NCI-H1436 (cell line): Measurements from ENCODE around the gene IFIT1B.
A peak's percentile ranks its signal among the peaks of the same experiment; 100 is the strongest.

Experiments used
- DNase-seq: peaks from one replicate; lab custom pipeline; 2025; lab: John Stamatoyannopoulos, UW

IFIT1B gene

GRCh38 chr10:89414146-89414878 lies 36.5 kb downstream of the IFIT1B start, which contains the start of gene IFIT5:
TSS of gene IFIT5 (plus strand) at chr10:89414568. CDS start at chr10:89414799, 231 bp downstream.
- DNase-seq: peak; percentile 58

- DNase-seq: no peak
These were observed 37.3 kb downstream of the IFIT1B start for GRCh38 chr10:89414879-89415821.

GRCh38 chr10:89416465-89416864 lies 38.6 kb downstream of the IFIT1B start:
- DNase-seq: no peak

GRCh38 chr10:89419548-89419947 lies 41.7 kb downstream of the IFIT1B start:
- DNase-seq: peak; percentile 16

GRCh38 chr10:89421018-89421476 lies 43.2 kb downstream of the IFIT1B start:
- DNase-seq: no peak

- no peak for DNase-seq
These were observed 47.1 kb downstream of the IFIT1B start for GRCh38 chr10:89425000-89425399.

GRCh38 chr10:89426230-89426868 lies 48.5 kb downstream of the IFIT1B start:
- DNase-seq: peak; percentile 25

GRCh38 chr10:89427629-89428028 lies 49.8 kb downstream of the IFIT1B start:
- no peak for DNase-seq

- peak; percentile 11 for DNase-seq
These were observed 51.0 kb downstream of the IFIT1B start for GRCh38 chr10:89428877-89429276.

GRCh38 chr10:89431977-89432376 lies 54.1 kb downstream of the IFIT1B start:
- DNase-seq: no peak
